ENCODE measurements around the gene ARSI.
"Not testable (repeated sequence)": the region's sequence is repeated elsewhere in the genome, so short reads cannot be mapped to it uniquely, and the experiment has no call there.

The ARSI gene

DNA sequence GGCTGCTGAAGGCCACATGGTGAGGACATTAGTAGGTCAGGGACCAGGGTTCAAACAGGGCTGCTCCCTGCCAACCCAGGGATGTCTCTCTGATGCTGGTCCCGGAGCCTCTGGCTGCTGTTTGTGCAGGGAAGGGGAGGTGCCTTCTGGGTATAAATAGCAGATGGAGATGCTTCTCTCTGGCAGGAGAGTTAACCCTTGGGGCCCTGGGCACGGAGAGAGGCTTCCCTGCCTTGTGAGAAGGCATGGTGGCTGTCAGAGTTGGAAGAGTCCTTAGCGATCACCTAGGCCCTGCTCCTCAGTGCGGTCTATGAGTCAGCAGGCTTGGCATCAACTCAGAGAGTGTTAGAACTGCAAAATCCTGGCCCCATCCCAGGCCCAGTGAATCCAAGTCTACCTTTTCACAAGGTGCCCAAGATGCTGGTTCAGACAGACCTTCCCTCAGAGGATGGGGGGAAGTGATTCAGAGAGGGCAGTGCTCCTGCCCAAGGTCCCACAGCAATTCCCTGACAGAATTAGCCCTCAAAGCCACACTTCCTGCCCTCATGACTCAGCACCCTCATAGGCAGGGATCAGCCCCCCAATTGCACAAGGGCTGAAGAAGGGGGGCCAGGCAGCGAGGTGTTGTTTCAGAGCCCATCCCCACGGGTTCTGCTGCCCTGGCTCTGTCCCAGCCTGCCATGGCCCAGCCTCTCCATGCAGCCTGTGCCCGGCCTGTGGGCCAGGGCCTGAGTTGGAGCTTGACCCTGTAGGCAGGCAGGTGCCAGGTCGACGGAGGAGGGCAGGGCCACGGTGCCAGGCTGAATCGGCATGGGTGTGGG is 38.7 kb downstream of the ARSI start:
- DNase-seq: peak; percentile 23

DNA sequence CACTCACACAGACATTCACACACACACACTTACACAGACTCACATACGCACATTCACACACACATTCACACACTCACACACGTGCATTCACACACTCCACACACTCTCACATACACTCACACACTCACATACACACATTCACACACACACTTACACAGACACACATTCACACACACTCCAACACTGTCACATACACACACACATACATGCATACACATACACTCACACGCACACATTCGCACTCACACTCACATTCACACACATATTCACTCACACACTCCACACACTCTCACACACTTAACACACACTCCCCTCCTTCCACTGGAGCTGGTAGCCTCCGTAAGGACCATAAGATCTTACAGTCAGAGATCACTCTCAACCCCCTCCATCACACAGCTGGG is 39.3 kb downstream of the ARSI start:
- no peak for DNase-seq

DNA sequence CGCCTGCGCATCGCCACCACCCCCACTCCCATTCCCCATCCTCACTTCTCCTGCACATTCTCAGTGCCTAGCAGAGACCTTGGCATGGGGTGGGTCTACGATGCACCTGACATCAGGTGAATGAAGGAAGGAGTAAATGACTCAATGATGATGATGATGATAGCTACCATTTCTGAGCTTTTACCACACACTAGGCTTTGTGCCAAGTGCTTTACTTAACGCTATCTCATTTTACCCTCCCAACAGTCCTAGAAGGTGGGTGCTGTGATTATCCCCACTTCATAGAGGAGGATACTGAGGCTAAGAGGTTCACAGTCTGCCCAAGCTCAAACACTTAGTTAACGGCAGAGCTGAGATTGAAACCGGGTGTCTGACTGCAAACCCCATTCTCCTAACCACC is 40.2 kb downstream of the ARSI start:
- DNase-seq: peak; percentile 11

DNA sequence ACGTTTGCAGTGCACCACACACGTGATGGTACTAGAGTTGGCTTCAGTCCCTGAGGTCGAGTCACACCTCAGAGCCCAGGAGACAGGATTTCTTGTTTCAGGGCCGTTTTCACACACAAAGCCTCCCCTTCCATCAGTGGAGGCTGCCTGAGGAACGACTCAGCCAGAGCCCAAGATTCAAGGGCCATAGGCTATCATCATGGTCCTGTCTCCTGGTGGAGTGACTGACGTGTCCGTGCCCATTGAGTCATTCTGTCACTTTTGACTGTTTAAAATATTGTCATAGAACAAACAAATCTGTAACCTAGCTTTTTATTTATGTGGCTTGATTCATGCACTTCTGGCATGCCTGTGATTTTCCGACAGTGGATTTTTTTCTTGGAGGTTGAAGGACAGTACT is 41.5 kb downstream of the ARSI start:
- no peak for DNase-seq

DNA sequence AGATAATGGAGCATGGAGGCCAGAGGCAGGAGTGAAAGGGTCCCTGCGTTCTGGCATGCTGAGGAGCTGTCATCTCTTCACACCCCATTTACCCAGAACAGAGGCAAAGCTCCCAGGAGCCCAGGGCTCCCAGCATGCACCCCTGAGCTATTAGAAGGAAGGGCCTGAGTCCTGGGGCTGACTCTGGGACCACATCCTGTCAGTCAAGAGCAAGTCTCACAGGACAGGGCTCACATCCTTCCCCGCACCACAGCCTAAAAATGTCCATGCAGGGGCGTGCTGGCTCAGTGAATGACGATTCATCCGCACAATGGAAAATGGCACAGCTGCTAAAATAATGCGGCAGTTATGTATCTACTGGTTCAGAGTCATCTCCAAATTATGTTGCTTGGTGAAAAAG is 44.6 kb downstream of the ARSI start:
- no peak for DNase-seq

DNA sequence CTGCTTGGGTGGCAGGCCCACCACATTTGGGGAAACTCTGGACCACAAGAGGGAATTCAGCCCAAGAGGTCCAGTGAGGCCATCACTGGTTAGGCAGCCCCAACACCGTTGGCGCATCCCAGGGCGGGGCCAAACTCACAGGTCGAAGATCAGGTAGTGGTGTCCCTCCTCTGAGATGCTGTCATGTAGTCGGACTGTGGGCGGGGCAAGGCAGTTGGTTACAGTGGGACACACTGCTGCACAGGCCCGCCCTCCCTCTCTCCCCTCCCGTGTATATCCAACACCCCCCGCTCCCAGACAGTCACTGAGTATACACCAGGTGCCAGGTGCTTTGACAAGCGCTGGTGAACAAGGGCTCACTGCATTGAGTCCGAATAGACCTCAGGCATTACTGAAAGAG is 45.3 kb downstream of the ARSI start:
- DNase-seq: no peak

DNA sequence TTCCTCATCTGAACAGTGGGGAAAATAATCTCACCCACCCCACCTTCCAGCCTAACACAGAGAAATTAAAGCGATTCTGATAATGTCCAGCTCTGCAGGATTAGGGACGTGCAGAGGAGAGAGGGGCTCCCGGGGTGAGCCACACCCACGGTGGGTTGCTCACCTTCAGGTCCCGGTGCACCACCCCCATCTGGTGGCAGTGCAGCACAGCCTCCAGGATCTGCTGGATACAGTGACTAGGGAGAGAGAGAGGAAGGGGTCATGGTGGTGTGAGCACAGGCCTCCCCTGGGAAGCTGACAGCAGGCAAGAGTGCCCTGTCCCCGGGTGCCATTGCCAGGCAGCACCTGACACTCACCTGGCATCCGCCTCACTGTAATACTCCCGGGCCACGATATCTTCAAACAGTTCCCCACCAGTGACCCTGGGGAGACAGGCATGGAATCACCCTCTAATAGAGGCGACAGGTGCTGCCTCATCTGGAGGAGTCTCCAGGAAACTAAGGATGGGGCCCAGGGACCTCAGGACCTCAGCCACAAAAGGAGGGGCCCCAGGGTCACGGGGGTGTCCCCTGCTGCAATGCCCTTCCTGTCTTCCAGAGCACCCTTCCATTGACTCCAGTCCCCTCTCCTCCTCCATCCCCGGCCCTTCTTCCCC is 46.2 kb downstream of the ARSI start:
- DNase-seq: no peak

DNA sequence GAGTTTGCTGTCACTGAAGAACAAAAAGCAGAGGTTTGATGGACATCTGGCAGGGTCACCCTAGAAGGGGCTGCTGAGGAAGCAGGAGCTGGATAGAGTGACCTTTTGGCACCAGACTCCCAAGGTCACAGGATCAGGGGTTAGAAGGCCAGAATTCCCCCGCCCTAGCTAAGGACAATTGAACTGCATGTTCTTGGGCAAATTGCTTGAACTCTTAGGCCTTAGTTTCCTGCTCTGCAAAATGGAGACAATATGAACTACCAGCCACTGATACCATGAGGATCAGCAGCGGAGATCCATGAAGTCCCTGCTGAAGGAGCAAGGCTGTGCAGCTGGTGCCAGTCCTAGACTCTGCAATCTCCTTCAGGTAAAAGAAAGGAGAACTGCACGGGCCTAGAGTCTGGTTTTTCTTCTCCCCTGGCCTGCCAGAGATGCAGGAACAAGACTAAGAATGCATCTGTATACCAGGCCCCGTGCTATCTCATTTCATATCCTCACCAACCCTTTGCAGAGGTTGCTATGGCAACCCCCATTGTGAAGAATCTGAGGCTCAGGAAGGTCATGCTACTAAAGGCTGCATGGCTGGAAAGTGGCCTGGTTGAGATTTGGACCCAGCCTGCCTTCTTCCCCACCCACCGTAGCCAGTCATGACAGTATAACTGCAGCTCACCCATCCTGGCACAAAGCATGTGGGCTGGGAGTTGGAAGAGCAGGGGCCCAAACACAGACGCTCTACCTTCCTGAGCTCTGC is 46.9 kb downstream of the ARSI start:
- DNase-seq: no peak

DNA sequence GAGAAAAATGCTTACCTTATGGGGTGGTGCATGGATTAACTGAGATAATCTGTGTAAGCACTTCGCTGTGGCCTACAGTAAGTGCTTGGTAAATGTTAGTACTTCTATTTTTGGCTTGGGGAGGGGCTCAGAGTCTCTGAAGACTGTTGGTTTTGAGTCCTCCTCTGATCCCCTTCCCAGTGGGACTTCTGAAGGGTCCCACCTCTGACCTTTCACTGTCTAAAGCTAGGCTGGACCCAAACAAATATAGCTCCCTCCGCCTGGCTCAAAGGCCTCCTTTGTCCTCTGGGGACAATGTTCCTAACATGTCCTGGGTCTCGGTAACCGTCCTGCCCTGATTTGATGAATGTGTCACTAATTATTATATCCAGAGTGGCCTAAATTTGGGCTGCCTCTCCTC is 47.9 kb downstream of the ARSI start:
- DNase-seq: no peak

DNA sequence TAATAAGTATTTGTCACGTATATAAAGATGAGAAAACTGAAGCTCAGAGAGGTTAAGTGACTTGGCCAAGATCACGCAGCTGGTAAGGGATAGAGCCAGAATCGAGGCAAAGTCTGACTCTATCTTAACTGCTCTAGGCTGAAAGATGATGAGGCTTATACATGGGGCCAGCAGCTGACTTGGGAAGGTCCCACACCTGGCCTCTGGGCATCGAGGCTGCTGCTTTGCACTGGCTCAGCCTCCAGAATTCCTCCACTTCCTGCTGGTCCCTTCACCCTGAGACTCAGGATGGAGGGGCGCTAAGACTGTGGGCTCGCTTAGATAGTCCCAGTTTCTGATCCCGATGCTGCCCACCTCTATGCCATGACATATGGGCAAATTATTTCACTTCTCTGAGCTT is 48.3 kb downstream of the ARSI start:
- DNase-seq: no peak

DNA sequence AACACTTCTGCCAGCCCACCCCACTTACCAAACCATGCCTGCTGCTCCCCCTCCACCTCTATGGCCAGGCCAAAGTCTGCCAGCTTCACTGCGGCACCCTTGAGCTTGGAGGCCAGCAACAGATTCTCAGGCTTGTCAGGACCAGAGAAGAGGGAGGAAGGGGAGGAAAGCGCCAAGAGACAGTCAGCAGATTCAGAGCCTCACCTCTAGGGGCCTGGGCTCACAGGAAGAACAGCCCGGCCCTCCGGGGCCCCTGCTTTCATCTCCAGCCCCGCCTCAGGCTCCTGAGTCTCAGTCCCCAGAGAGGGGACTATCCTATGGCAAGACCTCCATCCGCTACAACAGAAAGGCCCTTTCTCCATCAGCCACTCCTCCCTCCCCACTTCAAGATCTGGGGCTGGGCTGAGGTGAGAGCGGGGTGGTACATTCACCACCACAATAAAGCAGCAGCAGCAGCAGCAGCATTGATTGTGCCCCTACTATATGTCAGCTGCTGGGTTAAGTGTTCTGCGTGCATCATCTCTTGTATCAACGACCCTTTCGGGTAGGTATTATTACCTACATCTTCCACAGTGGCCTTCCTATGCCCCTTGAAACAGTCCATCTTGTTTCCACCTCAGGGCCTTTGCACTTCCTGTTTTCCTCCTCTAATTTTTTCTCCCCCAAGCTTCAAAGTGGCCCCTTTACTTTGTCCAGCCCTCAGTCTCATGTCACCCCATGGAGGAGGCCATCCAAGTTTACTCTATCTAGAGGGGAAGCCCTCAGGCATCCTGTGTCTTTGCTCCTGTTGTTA is 49.1 kb downstream of the ARSI start:
- DNase-seq: no peak

DNA sequence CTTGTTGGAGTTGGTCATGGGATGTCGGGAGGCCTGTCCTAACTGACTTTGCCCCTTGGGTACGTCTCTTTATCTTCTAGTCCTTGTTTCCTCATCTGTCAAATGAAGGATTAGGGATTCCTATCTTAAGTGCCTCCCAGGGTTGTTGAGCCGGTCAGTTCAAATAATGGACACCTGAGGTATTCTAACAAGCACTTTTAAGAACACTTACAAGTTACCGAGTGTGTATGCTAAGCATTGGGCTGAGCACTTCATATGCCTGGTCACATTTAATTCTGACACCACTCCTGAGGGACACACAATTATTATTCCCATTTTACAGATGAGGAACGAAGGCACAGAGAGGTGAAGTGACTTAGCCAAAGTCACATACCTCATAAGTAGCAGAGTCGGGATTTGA is 50.2 kb downstream of the ARSI start:
- DNase-seq: no peak

DNA sequence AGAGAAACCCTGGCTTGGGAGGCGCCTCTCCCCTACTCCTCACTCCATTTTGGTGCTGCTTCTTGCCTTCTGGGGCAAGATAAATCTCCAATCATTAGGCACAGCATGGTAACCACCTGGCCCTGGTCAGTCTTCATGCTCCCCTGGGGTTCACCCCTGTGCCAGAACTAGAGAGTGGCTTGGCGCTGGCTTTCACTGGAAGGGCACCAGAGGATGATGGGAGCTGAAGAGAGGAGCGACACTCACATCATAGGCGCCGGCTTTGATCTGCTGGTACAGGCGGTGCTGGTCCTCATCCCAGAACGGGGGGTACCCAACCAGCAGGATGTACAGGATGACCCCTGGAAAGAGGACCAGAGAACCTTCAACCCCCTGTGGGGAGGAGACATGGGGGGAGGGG is 51.2 kb downstream of the ARSI start:
- no peak for DNase-seq

DNA sequence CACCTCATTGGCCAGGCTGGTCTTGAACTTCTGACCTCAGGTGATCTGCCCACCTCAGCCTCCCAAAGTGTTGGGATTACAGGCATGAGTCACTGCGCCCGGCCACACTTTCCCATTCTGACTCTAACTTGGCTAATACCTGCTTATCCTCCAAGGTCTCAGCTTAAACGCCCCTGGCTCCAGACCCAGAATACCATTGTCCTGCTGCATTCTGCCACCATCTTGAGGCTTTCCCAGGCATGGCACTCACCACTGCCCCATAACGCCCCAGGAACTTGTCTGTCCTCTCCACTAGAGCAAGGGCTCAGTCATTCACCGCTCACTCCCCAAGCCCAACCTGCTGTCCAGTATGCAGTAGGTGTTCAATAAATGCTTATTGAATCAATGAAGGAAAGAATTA is 53.0 kb downstream of the ARSI start:
- DNase-seq: no peak

DNA sequence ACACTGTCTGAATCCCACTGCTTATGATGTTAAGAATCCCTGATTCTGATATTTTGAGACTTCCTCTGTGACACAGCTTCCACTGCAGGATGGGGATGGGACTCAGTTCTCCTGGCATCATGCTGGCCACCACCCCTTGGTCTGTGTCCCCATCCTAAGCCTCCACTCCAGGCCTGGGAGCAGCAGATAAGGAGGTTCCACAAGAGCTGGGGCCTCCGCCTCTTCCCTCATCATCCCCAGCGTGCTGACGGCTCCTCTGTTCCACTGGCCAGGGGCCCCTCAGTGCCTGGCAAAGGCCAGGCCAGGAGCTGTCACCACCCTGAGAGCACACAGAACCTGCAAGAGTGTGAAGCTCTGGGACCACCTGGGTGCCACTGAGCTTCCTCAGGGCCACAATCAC is 53.8 kb downstream of the ARSI start:
- peak; percentile 69 for DNase-seq

DNA sequence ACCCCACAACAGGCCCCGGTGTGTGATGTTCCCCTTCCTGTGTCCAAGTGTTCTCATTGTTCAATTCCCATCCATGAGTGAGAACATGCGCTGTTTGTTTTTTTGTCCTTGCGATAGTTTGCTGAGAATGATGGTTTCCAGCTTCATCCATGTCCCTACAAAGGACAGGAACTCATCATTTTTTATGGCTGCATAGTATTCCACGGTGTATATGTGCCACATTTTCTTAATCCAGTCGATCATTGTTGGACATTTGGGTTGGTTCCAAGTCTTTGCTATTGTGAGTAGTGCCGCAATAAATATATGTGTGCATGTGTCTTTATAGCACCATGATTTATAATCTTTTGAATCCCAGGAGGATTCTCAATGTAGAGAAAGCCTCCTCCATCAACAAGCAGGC is 54.2 kb downstream of the ARSI start:
- DNase-seq: not testable (repeated sequence)

DNA sequence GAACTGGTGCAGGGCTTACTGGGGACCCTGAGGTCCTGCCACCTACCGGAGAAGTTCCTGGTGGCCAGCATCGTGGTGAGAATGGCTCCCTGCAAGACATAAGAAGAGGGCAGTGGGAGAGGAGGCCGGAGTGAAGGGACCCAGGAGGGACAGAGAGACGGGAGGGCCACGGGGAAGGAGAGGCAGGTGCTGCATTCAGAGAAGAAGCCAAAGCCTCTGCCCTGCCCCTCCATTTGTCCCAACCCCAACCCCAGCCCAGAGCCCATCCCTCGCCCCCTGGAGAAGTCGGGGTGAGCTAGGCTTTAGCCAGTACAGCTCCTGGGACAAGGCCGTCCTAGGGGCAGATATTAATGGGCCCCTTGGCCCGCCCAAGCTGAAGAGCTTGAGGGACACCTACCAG is 55.0 kb downstream of the ARSI start:
- no peak for DNase-seq

DNA sequence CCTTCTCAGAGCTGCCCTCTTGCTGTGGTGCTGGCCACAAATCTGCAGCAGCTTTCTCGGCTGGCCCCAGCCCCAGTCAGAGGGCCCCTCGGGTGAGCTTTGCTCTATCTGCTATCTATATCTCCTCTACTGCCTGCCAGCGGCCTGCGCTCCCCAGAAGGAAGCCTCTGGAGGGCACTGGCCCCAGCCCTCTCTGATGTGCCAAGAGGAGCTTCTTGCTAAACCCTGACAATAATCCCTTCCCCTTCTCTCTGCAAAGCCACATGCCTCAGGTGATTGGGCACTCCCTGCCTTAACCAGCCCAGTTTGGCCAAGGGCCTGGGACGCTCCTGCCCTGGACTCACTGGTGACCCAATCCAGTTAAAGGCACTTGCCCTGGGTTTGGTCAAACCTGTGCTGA is 55.9 kb downstream of the ARSI start:
- DNase-seq: no peak

DNA sequence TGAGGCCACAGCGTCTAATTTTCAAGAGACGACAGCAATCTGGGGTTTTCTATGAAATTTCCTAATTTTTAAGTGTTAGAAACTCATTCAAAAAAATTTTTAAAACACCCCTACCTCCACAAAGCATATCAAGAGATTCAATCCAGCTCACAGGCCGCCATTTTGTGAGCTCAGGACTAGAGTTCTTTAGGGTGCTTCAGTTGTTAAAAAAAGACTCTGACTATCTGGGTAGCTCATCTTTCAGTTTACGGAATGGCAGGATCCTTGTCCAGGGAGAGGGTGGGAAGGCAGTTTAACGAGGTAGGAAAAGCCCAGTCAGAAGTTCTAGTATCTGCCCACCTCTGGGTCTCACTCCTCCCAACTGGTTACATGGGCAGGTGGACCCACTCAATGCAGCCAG is 56.3 kb downstream of the ARSI start:
- no peak for DNase-seq

Measured in hematopoietic multipotent progenitor cell treated with erythropoietin and hydrocortisone succinate and interleukin-3 and kit ligand, for 8 days (in vitro differentiated cells).